ENCODE data around the gene EIF4EBP3.

GRCh38 chr5:140561753-140562523 lies 14.5 kb downstream of the EIF4EBP3 start:
- TF ChIP-seq CTCF (IDR thresholded peaks at IDR 0.05; ENCODE audit: insufficient read depth, low read length) (no peak), REST (IDR thresholded peaks at IDR 0.05; ENCODE audit: insufficient replicate concordance, low read depth) (no peak), POLR2AphosphoS5 (IDR thresholded peaks at IDR 0.05; ENCODE audit: low read depth) (no peak), SPI1 (IDR thresholded peaks at IDR 0.05; ENCODE audit: borderline replicate concordance, low read depth) (no peak)
